Stimulated activated CD4-positive, alpha-beta T cell treated with anti-CD3 and anti-CD28 coated beads, Interleukin-2, amount 100 ng/mL, for 24 hours (primary cell): ENCODE data around the gene MRC2.
A peak's percentile ranks its signal among the peaks of the same experiment; 100 is the strongest.

Experiments used
- DNase-seq, 2 donors: peaks; one replicate each; pipeline ENCODE4 v3.0.0-alpha.2; 2020

Gene MRC2

DNA sequence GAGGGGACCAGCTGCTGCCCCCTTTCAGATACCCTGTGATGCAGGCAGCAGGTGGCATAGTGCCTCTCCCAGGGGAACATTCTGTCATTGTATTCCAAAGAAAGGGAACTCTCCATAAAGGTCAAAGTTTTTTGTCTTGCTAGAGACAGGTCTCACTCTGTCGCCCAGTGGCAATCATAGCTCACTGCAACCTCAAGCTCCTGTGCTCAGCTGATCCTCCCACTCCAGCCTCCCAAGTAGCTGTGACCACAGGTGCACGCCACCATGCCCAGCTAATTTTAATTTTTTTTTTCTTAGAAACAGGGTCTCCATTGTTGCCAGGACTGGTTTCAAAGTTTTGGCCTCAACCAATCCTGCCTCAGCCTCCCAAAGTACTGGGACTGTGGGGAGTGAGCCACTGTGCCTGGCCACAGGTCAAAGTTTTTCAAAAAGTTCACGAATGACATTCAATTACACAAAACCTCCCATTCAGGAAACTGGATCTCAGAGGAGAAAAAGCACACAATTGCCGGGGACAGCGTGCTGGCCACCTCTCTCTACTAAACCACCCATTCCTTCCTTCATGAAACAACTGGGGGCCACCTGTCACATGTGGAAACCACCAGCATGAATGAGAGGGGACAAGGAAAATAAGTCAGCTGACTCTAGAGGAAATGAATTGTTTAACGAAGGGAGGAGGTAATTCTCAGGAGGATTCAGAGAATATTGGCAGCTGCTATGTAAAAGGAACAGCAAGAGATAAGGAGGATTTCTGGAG, 100.6 kb downstream of the MRC2 start:
- DNase-seq = no peak

DNA sequence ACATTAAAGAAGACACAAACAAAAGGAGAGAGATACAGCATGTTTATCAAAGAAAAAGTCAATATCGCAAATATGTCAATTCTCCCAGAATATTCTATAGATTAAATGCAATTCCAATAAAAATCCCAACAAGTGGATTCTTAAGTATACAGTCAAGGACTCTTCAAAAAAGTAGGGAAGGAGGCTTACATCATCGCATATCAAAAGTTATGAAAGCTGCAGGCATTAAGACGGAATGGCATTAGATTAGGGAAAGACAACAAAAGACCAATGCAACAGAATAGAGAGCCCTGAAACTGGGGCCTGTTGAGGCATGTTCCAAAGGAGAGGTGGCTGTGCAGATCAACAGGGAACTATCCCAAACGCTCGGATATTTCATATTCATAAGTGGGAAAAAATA, 104.7 kb downstream of the MRC2 start:
- no peak for DNase-seq

DNA sequence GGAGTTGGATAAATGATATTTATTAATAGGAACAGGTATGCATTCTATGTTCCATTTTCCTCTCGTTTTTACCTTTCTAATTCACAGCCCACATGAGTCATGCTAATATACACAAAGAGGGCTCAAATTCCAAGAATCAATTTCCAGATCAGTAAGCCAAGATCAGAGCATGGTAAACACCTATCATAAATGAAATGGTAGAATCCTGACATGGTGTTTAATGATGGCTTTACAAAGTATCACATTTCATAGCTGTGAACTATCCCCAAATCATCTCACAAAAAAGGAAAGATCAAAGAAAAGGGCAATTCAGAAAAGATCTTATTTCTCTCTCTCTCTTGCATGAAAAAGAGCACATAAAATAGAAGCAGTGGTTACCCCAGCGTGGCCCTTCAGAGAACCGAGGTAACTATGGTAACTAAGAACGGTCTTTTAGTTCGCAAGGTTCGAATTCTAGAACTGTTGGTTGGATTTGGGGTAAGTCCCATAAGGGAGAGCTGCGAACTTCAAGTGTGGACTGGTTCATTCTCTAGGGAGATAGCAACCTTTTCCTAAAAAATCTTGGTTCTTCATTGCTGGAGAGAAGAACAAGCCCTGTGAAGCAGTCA, 107.7 kb downstream of the MRC2 start:
- DNase-seq = no peak

DNA sequence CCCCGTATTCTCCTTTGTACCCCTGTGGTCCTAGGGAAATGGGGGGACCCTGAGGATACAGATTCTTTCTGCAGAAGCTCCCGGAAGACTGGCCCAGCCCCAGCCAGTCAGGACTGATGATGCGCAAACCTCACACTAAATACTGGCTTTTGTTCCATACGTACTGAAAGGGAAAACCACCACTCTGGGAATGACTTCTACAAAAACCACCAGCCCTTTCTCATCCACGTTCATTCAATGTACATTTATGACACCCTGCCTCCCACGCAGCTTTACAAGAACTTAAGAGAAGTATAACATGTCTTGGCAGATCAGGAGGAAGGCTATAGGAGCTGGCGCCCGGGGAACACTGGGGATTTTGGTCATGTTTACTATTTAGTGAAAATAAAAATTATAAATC, 110.0 kb downstream of the MRC2 start:
- DNase-seq = peak; percentile 41 to 45

DNA sequence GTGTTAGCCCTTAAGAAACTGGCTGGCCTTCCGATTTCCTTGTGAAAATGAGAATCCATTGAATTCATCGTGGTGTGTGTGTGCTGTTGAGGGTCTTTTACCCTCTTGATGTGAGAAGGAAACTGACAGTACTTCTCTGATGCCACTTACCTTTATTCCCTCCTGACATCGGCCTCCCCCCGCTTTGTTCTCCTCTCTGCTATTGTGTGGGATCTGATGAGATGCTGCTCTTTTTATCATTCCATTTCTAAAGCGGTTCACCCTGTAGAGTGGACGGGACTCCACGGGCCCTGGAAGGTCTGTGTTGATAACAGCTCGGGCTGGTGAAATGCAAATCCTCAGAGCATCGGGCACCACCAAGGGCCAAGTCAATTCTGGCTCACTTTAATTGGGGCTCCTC, 110.8 kb downstream of the MRC2 start:
- no peak for DNase-seq

DNA sequence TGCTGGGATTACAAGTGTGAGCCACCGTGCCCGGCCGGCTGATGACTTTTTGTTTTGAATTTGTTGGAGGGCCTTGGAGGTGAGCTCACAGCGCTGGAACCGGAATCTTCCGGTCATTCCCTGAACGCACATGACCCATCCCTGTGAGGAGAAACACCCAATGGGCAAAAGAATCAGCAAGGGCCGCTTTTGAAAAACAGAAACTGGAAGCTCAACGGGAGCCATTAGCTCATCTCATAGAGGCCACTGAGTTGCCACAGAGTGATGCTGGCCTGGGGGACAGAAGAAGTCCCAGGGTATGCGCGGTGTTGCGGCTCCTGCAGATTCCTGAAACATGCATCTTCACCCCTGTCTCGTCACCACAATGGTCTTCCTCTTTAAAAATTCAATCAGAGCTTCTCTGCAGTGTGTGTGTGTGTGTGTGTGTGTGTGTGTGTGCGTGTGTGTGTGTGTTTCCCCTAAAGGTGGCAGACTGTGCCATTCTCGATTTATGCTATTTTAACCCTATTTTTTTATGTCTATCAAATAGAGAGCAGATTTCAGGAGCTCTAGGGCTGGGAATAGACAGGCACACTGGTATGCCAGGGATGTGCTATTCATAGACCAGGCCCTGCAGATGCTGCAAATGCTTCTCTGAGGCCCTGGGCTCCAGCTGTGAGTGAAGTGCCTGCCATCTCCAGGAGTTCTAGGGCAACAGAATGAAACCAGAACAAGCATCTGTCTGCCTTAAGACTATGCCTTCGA, 112.3 kb downstream of the MRC2 start:
- no peak for DNase-seq

DNA sequence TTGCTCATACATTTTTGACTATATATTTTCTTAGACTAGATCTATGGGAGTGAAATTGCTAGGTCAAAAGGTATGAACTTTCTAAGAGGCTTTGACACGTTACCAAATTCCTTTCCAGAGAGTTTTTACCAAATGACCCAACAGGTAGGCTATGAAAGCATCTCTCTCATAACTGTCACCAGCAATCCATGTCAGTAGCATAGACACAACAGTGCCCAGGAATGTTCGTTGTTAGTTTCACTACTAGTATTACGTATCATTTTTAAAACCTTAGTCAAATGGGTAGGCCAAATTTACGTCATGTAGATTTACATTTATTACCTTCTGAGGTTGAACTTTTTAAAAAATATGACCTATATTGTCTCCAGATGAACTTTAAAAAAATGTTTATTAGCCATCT, 113.8 kb downstream of the MRC2 start:
- DNase-seq = no peak
